ENCODE measurements around the gene MYO18A.
A peak's percentile ranks its signal among the peaks of the same experiment; 100 is the strongest.

The MYO18A gene

DNA sequence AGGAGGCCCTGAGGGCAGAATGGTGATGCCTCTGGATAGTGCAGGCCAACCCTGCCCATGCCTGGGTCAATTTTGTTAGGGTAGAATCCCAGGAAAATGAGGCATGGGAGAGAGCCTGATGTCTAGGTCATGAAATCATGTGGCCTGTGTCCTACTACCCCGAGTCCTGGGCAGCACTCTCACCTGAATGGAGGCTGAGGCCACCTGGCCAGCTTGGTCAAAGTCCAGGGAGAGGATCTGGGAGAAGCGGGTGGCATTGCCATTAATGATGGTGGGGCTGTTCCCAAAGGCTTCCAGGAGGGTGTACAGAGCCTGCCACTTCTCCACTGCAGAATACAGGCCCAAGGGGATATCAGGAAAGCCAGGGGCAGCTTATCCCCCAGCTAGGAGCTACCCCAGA, 59.8 kb downstream of the MYO18A start:
- no peak for DNase-seq

DNA sequence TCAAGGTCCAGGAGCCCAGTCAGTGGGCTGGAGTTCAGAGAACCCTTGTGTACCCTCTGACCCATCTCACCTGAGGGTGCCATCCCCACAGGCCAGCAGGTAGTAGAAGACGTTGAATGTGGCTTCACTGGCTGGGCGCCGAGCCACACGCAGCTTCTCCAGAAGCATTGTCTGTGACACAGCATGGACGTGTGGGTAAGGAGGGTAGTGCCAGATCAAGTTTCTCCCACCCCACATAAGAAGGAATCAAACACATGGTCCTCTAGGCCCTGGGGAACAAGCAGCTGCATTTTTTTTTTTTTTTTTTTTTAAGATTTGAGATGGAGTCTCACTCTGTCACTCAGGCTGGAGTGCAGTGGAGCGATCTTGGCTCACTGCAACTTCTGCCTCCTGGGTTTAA, 60.9 kb downstream of the MYO18A start:
- DNase-seq = no peak

DNA sequence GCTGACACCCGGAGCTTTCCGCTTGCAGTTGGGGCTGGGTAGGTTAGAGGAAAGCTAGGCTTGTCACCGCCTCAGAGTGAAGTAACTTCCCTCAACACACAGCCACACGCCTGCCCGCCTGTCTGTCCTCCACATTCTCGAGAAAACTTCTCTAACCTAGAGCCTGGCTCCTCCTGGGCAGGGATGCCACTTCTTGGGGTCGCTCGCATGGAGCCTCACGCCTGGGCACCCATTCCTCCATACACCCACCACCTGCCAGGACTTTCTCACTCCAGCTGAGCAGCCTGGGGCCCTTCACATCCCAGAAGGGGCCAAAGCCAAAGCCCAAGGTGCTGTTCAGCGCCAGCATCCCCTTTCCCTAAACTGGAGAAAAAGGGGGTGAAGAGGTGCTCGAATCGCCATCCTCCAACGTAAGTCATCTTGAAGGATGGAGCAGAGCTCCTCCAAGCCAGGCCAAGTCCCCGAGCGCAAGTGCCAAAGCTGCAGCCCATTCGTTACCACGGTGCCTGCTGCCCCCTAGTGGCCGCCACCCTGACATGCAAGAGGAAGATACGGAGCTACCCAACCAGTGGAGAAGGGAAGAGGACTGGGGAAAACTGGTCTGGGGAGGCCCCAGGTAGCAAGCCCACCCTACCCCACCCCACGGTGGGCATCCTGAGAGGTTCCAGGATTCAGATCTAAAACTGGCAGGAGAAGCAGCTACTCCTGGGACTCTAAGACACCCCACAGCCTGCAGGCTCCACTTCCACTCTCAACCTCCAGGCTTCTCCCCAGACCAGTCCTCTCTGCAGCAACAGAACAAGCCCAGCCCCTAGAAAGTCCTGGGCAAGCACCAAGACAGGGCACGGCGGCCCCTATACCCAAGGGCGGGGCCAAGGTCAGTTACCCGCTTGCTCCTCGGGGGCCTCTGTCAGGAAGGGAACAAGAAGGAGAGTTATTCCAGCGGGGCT, 63.1 kb downstream of the MYO18A start:
- peak; percentile 76 for DNase-seq

DNA sequence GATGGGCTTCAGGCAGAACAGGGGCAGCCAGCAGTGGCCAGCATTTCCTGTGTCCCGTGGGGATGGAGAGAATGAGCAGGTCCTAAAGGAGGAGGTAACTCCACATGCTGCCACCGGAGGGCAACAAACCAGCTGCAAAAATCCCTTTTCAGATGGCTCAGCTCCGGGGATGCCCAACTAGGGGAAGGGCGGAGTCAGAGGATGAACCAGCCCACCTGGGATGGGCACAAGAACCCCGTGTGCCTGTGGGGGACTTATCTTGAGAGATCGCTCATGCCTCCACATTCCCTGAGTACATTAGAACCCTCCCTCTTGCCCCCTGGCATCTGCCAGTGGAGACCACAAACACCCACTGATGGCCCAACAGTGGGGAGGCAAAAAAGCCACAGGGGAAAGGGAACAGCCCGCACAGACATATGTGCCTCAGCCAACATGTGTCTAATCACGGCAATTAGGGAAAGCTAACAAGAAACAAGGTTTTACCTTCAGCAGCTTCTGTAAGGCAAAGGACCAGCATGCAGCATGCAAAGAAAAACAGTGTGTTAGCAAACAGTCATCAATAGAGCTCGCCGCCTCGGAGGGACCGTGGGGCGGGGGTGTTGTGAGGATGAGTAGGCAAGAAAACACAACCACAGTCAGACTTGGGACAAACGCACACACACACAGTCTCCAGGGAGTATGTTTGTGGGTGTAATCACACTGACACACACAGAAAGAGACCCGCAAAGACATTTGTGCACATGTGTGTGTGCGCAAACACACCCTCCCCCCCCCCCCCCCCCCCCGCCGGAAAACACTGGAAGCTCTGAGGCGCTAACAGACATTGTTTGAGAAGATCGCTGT, 64.0 kb downstream of the MYO18A start:
- DNase-seq = peak; percentile 38

DNA sequence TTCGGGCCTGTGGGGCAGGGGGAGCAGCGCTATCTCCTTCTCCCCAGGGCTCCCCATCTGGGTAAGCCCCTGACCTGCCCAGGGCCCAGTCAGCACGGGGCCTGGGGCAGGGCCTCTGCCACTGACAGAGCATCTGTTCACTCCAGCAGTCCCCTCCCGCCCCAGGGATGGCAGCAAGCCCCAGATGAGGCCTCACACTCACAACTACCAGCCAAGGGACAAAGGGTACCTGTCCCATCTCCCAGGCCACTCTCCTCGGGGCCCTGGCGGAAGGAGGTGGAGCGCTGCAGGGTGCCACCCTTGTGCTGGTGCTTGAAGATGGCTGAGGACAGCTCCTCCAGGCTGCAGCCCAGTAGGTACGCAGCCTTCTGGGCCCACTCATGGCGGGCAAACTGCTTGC, 64.8 kb downstream of the MYO18A start:
- no peak for DNase-seq

DNA sequence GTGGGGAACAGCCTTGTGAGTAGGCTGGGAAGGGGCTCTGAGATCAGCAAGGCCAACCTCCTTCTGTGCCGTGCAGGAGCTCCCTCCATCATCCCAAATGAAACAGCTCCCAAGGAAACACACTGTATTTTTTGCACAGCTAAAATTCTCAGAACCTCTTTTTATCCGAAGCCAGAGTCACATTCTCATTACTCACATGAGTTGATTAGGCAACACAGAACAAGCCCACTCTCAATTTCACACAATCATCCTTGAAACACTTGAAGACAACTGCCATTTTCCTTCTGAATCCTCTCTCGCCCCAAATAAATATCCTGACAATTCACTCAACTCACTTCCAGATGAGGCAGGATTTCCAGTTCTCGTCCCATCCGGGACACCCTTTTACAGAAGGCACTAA, 66.1 kb downstream of the MYO18A start:
- DNase-seq = no peak

DNA sequence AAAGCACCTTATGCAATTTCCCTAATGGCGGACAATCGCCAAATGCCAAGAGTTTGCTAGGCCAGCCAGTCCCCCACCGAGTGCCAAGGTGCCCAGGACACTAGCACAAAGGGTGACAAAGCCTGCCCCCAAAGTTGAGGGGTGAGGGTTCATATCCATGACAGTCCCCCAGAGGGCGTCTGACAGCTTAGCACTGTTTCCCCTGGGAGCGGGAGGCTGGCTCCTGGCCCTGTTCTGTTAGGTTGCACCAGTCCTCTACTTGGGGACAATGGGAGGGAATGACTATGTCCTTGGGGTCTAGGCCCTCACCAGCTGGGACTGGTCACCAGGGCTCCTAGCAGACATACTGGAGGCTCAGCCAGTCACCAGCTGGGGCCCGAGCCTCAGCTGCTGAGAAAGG, 66.9 kb downstream of the MYO18A start:
- DNase-seq = no peak

DNA sequence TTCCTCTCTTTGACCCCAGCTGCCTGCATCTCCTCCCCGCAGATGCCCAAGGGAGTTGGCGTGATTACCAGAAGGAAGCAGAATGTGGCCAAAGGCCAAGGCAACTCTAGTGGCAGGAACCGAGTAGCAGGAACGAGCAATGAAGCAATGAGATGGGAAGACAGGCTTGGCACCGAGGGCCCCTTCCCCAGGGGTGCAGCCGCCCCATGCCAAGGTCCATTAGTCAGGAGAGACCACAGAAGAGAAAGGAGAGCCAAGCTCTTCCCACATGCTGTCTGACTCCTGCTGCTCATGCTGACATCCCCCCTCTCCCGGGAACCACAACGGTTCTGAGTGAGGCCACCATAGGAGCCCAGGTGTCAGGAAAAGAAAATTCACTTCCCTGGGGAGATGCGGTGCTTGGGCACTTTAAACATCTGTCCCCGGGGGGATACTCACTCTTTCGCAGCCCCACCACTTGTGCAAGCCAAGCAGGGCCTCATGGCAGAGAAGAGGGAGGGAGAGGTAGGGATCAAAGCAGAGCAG, 67.4 kb downstream of the MYO18A start:
- DNase-seq = no peak

DNA sequence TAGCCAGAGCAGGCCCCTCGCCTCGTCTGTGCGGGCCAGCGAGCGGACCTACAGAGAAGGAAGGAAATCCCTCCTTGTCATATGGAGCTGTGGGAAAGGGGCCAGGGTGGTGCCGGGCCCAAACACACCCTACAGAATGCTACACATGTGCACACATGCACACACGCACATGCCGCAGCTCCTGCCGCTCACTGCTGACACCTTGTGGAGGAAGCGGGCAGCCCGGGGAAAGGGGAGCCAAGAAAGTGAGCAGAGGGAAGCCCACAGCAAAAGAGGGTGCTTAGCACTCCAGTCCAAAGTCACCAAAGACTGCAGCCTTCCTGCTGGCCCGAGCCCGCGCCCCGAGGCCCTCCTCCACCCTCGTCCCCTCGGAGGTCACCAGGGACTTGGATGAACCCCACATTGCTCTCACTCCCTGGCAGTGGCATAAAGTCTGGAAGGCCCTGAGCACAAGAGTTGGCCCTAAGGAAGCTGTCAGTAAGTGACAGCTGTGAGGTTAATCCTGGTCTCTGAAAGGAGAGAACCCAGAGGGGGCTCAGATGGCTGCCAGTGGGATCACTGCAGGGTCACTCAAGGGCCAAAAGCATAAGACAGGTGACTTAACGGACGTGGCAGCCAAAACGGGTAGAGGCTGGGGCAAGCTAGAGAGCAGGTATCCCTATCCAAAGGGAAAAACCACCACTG, 68.2 kb downstream of the MYO18A start:
- DNase-seq = peak; percentile 66

DNA sequence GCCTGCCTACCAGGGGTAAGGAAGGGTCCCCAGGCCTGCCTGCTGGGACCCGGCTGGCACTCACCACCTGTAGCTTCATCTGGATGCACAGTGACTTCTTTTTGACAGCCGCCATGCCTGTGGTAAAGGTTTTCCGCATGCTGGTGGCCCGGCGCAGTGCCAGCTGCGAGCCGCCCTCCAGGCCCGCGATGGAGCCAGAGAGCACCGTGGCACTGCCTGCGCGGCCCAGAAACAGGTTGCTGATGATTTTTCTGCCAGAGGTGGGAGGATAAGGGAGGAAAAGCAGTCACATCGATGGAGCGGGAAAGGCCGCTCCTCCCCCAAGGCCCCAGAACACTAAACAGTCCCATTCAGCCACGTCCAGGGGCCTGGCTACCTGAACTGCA, 69.8 kb downstream of the MYO18A start:
- no peak for DNase-seq

DNA sequence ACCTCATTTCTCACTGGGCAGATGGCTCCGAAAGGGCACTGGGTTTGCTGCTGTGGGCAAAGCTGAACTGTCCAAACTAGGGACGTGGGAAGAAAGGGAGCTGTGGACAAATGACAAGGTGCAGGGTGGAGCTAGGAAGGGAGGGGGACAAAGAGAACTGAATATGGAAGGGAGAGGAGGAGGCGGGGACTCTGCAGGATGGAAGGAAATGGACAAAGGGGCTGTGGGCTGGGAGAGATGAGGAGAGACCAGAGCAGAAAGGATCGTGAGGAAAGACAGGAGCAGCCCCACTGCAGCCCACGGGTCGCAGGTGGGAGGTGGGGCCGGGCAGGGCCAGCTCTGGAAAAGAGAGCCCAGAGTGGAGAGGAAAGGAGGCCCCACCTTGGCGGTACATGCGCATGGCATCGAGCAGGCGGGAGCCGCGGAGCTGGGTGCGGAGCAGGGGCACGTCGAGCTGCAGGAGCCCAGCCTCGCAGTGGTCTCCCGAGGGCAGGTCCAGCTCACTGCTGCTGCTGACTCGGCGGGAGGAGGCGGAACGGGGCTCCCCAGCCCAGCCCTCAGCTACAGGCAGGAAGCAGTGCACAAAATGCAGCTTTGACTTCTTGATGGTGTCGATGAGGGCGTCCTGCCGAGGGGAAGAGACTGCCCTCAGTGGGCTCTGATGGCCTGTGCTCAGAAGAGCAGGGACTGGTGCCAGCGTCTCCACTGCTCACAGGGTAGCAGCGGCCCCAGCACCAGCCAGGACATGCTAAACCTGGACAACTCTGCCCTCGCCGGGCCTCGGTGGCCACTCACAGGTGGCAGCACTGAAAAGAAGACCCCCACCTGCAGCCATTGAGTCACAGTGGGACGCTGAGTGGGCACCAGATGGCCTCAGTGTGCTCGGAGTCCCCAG, 70.5 kb downstream of the MYO18A start:
- DNase-seq = no peak

DNA sequence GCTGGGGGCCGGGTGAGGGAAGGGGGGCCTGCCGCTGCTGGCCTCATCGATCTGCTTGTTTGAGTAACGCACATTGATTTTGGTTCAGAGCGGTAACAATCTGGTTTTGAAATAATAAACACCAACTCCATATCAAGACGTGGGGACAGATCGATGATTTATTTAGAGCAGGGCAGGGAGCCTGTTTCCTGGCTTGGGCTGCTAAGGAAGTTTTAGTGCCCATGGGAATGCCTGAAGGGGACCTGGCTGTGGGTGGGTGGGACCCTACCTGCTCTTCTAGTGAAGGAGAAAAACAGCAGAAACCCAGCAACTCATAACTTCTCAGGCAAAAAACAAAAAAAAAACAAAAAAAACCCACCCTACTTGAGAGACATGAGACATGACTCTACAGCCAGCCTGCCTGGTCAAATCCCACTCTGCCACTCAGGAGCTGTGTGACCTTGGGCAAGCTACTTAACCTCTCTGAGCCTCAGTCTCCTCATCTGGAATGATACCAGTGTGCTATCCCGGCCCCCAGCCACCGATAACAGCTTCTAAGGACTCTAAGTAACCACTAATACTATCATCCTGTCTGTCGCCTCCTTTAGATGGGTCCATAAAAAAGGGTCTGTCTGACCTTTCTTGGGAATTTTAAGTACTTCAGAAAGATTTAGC, 71.2 kb downstream of the MYO18A start:
- no peak for DNase-seq

DNA sequence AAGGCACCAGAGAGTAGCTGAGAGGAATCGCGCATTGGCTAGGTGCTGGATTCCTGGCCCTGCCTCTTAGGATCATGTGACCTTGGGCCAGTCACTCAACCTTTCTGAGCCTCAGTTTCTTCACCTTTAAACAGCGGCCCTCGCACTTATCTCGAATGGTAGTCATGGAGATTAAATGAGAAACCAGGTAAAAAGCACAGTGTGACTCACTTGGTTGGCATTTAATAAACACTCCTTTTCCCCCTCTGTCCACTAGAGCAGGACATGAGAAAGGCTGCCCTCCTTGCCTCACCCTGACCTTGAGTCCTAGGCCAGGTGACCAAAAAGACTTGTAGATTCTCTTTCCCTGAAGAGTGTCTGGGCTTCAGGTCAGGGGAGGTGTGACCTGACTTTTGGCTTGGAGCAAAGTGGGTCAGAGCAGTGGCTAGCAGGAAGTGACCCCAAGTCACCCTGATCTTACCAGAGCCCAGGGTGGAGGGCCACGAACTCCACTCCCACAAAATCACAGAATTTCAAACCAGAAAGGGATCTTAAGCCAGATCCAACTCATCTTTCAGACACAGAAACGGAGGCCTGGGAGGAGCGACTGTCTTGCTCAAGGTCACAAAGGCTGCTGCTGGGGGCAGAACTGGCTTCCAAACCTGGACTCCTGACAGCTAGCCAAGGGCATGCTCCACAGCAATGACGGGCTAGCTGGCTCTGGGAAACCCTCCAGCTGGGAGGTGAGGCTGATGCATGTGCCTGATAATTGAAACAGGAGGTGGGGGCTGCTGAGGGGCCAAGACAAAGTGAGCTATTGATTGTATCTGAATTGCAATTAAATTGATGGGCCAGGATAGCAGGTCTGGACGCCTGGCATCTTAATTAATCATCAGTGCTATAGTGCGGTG, 72.0 kb downstream of the MYO18A start:
- DNase-seq = no peak

DNA sequence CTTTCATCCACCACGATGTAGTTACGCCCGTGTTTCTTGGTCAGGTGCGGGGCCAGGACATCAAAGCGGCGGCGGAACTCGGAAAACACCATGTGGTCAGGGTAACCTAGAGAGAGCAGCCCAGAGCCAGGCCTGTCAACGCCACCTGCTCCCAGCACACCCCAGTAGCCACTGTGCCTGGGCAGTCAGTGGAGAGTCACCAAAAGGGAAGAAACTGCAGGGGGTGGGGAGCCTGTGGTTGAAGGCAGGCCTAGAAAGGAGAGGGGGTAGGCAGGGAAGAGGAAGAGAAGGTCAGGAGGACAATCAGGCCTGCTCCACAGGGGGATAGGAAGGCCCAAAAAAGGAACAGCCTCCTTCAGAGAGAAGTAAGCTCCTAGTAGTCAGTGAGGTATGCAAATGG, 73.1 kb downstream of the MYO18A start:
- DNase-seq = no peak

DNA sequence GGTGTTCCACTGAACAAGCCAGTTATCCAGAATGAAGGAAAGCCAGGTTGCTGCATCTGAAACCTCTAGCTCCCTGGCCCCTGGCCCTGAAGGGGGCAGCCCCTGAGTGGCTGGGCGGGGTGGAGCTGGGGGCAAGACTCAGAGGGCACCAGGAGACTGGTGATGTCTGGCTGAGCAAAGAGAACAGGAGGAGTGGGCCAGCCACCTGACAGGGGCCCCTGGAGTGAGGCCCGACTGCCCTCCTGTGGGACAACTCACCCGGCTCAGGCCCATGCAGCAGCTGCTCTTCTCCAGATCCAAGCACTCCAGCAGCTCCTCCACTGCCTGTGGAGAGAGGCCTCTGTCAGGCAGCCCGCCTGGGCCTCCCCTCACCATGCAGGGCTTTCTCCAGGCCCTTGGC, 76.9 kb downstream of the MYO18A start:
- no peak for DNase-seq

DNA sequence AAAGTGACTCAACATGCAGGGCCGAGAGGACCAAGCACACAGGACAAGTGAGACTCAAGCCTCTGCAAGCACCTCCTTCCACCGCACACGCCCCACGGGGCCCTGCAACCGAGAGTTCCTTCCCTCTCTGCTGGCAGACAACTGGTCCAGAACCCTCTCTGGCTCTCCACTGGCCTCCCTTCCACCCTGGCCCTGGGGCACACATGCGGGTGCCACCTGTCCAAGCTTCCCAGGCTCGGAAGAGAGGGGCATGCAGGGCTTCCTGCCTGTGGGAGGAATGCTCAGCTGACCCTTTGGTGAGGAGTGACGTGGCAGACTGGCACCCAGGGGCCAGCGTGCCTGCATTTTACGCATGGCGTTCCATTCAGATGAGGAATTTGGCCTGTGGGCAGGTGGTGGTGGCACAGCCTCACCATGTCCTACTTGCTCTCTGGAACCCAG, 77.4 kb downstream of the MYO18A start:
- no peak for DNase-seq

DNA sequence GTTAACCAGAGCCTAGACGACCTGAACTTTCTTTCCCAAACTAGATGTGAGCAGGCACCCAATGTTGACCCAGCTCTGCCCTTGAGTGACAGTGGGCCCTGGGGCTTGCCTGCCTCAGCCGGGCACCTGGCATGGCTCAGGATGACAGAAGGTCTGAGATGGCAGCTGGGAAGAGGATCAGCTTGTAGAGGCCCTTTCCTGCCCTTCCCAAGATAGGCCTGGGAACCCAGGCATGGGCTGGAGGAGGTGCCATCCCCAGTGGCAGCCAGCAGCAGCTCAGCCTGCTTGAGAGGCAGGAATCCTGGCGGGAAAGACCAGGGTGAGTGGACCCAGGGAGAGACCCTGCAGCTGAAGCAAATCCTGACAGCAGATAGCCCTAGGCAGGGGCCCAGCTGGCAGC, 78.2 kb downstream of the MYO18A start:
- DNase-seq = no peak

DNA sequence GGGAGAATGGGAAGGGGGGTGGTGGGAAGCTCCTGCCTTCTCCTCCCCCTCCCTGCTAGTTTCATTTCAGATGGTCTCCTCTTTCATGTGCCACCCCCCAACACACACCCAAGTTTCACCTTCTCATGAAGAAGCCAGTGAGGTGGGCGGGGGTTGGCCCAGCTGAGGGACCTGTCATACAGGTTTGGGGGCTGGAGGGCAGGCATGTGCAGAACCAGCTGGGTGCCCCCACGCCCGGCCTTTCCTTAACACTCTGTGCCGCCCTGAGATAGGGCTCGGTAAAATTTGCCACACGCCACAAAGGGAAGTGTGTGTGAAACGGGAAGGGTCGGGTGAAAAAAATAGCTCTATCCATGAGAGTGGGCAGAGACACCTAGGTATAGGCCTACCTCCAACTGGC, 79.9 kb downstream of the MYO18A start:
- DNase-seq = no peak

DNA sequence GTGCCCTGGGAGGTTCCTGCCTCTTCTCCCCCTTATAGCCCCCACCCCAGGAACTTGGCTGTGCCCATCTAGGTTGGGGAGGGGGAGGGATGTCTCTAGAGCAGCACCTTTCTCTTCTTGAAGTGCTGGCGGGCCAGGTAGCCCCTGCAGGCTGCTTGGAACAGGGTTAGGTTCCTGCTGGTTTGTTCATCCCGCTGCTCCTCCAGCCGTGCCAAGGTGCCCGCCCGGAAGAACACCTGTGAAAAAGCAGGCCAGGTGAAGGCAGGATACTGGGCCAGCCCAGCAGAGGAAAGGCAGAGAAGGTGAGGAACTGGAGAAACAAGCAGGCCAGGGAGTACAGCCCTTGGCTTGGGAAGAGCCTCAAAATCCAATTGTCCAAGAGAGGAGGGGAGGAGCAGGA, 80.7 kb downstream of the MYO18A start:
- no peak for DNase-seq

DNA sequence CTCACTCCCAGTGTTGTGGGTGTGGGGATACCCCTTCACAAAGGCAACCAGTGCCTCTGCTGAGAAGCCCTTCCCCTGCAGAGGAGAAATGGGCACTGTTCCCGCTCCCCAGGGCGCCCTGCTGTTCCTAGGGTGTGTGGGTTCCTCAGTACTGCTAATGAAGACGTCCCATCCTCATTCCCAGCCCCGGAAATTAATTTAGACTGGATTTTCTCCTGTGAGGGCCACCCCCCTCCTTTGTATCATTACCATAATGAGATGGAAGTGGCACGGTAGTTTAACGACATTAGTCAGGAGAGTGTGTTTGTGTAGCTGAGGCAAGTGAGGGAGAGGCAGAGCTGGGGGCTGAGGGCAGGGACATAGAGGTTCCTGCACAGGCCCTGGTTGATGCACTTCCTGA, 84.1 kb downstream of the MYO18A start:
- DNase-seq = no peak
